ENCODE measurements around the gene ERG. TPM values are rescaled to one million over a fixed set of nuclear protein-coding genes. Genes with fewer than 3 reads are reported as not detected.

Gene ERG
- total and polyA plus RNA-seq, 2 of the 8 experiments (the other 6 are each of a cell fraction or from before 2014, with no cell fraction given): 1.0 to 3.0 TPM

DNA sequence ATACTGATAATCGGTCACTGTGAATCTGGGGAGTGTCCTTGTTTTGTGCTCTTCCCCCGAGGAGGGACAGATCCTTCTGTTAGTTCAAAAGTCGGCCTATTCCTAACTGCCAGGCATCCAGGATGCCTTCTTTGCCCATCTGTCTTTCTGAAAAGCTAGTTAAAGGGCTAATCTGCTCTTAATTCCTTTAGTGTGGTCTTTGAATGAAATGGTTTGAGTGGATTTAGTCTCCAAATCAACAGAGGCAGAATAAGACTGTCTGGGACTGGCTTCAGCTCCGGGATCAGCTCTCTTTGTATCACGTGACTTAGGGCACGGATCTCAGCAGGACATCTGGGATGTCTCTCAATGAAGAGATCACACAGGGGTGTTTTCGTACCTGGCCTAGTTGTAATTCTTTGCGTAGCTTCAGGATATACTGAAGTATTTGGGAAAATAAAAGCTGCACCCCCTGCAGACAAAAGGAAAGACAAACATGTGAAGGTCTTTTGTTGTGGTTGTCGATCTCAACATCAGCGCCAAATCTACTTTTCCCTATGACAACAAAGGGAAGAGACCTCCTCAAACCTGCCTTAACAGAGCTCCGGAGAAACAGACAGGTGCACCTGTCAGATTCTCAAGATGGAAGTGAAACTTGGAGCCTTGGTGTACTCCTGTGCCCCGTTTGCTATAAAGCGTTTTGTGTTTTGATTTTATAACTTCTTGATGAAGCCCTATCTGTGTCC is 97.9 kb downstream of the ERG start:
- POLR2A ChIA-PET (ENCODE audit: partially characterized antibody): no interaction called here

More for the DNA sequence above, 97.9 kb downstream of the ERG start:
- CTCF ChIA-PET (ENCODE audit: partially characterized antibody): interaction anchor here (0.7 to 3.3 kb wide), 3 partner anchors 12 to 152 kb away, joined by 3 to 11 read pairs (median 5); no protein-coding TSS in a partner anchor
- Histone ChIP-seq H3K4me1 (replicated peaks in 1 of 4; ENCODE audit: control insufficient read depth in 3 of 4, insufficient read depth in 4 of 4, low read length in 3 of 4) (peaks cover 0 to 8% (median 3%) of the 10 kb centered on the region in 4 experiments; a peak in 3 of 7 replicates), H3K27ac (ENCODE audit: low read depth, low read length) (no peak overlapping the region), H3K9me3 (ENCODE audit: insufficient read depth in 2 of 2, low read depth in 1 of 2, low read length in 1 of 2) (no peaks in the 10 kb centered on the region), H3K4me3 (ENCODE audit: extremely low read depth in 1 of 4, insufficient read depth in 2 of 4, low read depth in 3 of 4, low read length in 4 of 4) (no peak overlapping the region), H3K9ac (replicated peaks in 1 of 4; ENCODE audit: extremely low read depth in 1 of 4, low read depth in 3 of 4, low read length in 3 of 4) (no peak overlapping the region), H3K27me3 (replicated peaks in 1 of 4; ENCODE audit: control insufficient read depth in 3 of 4, extremely low read depth in 1 of 4, insufficient read depth in 3 of 4, low read length in 3 of 4) (no peaks in the 10 kb centered on the region), H3K56ac (replicated peaks; ENCODE audit: insufficient read length, low read depth, low read length) (no peak overlapping the region), H3K4ac (replicated peaks; ENCODE audit: insufficient read length, low read depth, low read length) (no peak overlapping the region), H2BK120ac (replicated peaks; ENCODE audit: low read depth, low read length) (no peak overlapping the region), H2BK5ac (ENCODE audit: low read depth, low read length) (no peak overlapping the region), H4K20me1 (replicated peaks in 1 of 2; ENCODE audit: control insufficient read depth in 1 of 2, insufficient read depth in 2 of 2, low read length in 2 of 2) (no peaks in the 10 kb centered on the region), H3K14ac (ENCODE audit: insufficient read length) (no peak overlapping the region), H2AFZ (ENCODE audit: low read length) (no peak overlapping the region), H3K79me2 (ENCODE audit: control insufficient read depth in 1 of 2, insufficient read depth in 2 of 2, low read length in 2 of 2) (no peaks in the 10 kb centered on the region), H4K5ac (ENCODE audit: insufficient read length, low read depth, low read length) (no peak overlapping the region), H2AK5ac (ENCODE audit: low read depth, low read length) (no peak overlapping the region), H3K23ac (ENCODE audit: insufficient read length) (no peak overlapping the region), H3K79me1 (ENCODE audit: low read depth, low read length) (no peaks in the 10 kb centered on the region), H4K91ac (replicated peaks; ENCODE audit: insufficient read length, low read length) (no peak overlapping the region), H2BK15ac (ENCODE audit: low read length) (no peak overlapping the region), H3K4me2 (ENCODE audit: insufficient read depth in 1 of 2, low read depth in 2 of 2, low read length in 2 of 2) (no peak overlapping the region), H2BK20ac (ENCODE audit: low read length) (no peak overlapping the region), H3K36me3 (ENCODE audit: control insufficient read depth in 2 of 4, insufficient read depth in 4 of 4, low read length in 3 of 4) (no peaks in the 10 kb centered on the region), H2BK12ac (ENCODE audit: low read depth, low read length) (no peak overlapping the region), H4K8ac (ENCODE audit: extremely low read depth, insufficient read depth, low read length) (no peak overlapping the region), H3K18ac (ENCODE audit: extremely low read depth, low read length) (no peak overlapping the region), H3K23me2 (ENCODE audit: low read depth, low read length) (no peaks in the 10 kb centered on the region)
- WGBS, 2 experiments (ENCODE audit: extremely low coverage in 1 of 2, insufficient coverage in 1 of 2, insufficient read length in 1 of 2, insufficient replicate concordance in 2 of 2, low coverage in 1 of 2, low lambda C conversion rate in 2 of 2, missing lambda C conversion rate in 1 of 2): 81% methylated on average over 13 of the region's 13 CpGs; no CpG with 5 or more reads in 1 of the 2 experiments
- no peak for DNase-seq (ENCODE audit: low read depth in 1 of 2, low spot score in 2 of 2)
- TF ChIP-seq YY1 (IDR thresholded peaks at IDR 0.05; ENCODE audit: low read depth, low read length): no peak
- peak; percentile 16; the same call in 1 of the 2 replicates for TF ChIP-seq USF2 (IDR thresholded peaks at IDR 0.05; ENCODE audit: low read length)
- no peak for FAIRE-seq

All from H1 (cell line).